ENCODE results near the gene F2RL3.

DNA sequence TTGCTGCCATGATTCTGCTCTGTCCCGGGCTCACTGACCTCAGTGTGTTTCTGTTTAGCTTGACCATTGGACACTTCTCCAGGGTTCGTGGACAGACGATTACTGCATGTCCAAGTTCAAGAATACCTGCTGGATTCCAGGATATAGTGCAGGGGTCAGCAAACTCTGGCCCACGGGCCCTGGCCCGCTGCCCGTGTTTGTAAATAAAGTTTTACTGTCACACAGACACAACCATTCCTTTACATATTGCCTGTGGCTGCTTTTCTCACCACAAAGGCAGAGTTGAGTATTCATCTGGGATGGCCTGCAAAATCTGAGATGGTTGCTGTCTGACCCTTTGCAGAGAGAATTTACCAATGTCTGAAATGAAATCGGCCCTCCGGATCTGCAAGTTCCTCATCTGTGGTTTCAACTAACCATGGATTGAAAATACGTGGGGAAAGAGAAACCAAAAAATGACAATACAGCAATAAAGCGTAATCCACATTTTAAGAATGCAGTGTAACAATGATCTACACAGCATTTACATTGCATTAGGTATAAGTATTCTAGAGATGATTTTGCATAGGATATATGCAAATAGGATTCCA, 25.9 kb upstream of the F2RL3 start:
- TF ChIP-seq ARNTL (CRISPR knock-in tag; IDR thresholded peaks at IDR 0.05; ENCODE audit: borderline replicate concordance, low read depth) (no peak), TSHZ2 (CRISPR knock-in tag; IDR thresholded peaks at IDR 0.05) (no peak), PATZ1 (CRISPR knock-in tag; IDR thresholded peaks at IDR 0.05; ENCODE audit: borderline replicate concordance) (no peak), ZNF8 (CRISPR knock-in tag; IDR thresholded peaks at IDR 0.05) (no peak), SNAI2 (CRISPR knock-in tag; IDR thresholded peaks at IDR 0.05) (no peak), ZNF565 (CRISPR knock-in tag; conservative IDR thresholded peaks at IDR 0.05; ENCODE audit: low read depth) (no peak), ZC3H10 (CRISPR knock-in tag; IDR thresholded peaks at IDR 0.05) (no peak), POU6F1 (CRISPR knock-in tag; IDR thresholded peaks at IDR 0.05; ENCODE audit: borderline replicate concordance, low read depth) (no peak), ZFP30 (CRISPR knock-in tag; IDR thresholded peaks at IDR 0.05) (no peak), RARB (CRISPR knock-in tag; IDR thresholded peaks at IDR 0.05) (no peak)
- TF ChIP-seq, protein P1, sequence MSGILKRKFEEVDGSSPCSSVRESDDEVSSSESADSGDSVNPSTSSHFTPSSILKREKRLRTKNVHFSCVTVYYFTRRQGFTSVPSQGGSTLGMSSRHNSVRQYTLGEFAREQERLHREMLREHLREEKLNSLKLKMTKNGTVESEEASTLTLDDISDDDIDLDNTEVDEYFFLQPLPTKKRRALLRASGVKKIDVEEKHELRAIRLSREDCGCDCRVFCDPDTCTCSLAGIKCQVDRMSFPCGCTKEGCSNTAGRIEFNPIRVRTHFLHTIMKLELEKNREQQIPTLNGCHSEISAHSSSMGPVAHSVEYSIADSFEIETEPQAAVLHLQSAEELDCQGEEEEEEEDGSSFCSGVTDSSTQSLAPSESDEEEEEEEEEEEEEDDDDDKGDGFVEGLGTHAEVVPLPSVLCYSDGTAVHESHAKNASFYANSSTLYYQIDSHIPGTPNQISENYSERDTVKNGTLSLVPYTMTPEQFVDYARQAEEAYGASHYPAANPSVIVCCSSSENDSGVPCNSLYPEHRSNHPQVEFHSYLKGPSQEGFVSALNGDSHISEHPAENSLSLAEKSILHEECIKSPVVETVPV (CRISPR knock-in tag; IDR thresholded peaks at IDR 0.05) = no peak

Data from SK-N-SH treated with all-trans-retinoic acid at 6 μM for 48 hours (cell line).